ENCODE measurements around the gene MEST.
A peak's percentile ranks its signal among the peaks of the same experiment; 100 is the strongest.
"Not testable (repeated sequence)": the region's sequence is repeated elsewhere in the genome, so short reads cannot be mapped to it uniquely, and the experiment has no call there.

MEST gene

GRCh38 chr7:130512038-130512437 lies 20.2 kb downstream of the MEST start:
- H3K4me3 ChIP-seq (ENCODE audit: low read length); DNase-seq (ENCODE audit: low read depth, low spot score): not testable (repeated sequence)

GRCh38 chr7:130513447-130513846 lies 21.6 kb downstream of the MEST start:
- no peak for DNase-seq (ENCODE audit: low read depth, low spot score)
- H3K4me3 ChIP-seq (ENCODE audit: low read length): no peak overlapping the region

GRCh38 chr7:130515315-130516040 lies 23.6 kb downstream of the MEST start:
- DNase-seq (ENCODE audit: low read depth, low spot score): peak; percentile 56
- H3K4me3 ChIP-seq (ENCODE audit: low read length): no peak overlapping the region

DNA sequence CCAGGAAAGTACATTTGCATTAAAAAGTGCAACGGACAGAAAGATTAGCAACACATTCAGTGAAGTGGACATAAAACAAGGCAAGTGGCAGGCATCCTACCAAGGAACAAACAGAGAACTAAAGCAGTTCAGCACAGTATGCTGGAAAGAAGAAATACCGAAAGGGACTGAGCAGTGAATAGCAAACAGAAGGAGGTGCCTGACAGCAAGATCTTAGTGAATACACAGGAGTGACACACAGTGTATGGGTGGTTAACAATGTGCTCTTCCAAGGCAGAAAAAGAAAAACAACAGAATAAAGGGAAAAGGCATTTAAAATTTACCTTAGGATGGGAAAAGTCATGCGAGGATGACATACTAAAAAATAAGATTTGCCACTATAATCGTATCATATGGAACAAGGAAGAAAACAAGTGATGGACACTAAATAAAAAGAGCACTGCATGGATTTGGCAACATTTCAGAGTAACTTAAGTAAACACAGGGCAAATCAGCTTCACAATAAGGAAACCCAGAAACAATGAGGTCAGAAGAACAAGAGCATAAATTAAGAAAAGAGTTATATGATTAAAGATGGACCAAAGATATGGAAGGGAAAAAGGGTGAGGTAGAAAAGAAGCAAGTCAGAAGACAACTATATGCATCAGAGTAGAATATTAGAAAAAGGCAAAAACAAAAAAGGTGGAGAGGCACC lies 29.5 kb downstream of the MEST start:
- no peak overlapping the region for H3K4me3 ChIP-seq (ENCODE audit: low read length)
- DNase-seq (ENCODE audit: low read depth, low spot score): no peak

DNA sequence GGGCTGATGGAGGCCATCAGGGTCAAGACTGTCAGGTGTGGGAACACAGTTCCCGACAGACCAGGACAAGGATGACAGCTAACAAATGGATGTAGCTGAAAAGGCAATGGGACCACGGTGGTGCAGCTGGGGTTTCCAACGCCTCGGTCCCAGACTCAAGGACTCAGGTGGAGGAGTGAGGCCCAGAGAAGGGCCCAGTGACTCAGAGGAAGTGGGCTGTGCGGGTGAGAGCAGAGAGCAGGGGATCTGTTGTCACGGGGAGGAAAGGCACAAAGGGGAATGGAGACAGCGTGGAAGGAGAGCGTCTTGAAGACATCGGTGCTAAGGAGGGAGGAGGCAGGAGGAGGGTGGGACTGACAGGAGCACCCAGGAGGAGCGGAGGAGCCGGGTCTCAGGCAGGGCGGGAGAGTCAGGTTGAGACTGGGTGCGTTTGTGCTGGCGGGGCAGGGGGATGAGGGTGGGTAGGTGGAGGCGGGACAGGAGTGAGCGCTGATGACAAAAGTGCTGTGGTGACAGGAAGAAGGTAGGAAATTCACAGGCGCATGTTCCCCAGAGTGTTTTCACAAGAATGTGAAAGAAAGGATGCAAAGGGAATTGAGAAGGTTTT lies 31.7 kb downstream of the MEST start:
- not testable (repeated sequence) for DNase-seq (ENCODE audit: low read depth, low spot score); H3K4me3 ChIP-seq (ENCODE audit: low read length)

DNA sequence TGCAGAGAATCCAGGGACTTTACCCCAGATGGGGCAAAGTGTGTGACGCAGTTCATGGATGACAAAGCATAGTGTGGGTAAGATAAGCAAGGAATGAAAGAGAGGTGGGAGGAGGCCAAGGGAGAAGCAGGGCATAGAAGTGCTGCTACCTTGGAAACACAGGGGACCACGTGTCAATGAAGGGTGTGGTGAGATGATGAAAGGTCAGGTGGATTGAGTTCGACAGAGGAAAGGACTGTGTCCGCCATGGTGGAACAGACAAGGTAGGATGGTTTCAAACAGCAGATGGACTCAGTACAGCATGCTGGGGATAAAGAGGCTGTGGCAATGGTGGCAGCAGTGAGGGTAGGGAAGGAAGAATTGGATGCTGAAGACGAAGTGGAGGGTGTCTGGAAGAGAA lies 32.7 kb downstream of the MEST start:
- DNase-seq (ENCODE audit: low read depth, low spot score): no peak
- no peak overlapping the region for H3K4me3 ChIP-seq (ENCODE audit: low read length)

DNA sequence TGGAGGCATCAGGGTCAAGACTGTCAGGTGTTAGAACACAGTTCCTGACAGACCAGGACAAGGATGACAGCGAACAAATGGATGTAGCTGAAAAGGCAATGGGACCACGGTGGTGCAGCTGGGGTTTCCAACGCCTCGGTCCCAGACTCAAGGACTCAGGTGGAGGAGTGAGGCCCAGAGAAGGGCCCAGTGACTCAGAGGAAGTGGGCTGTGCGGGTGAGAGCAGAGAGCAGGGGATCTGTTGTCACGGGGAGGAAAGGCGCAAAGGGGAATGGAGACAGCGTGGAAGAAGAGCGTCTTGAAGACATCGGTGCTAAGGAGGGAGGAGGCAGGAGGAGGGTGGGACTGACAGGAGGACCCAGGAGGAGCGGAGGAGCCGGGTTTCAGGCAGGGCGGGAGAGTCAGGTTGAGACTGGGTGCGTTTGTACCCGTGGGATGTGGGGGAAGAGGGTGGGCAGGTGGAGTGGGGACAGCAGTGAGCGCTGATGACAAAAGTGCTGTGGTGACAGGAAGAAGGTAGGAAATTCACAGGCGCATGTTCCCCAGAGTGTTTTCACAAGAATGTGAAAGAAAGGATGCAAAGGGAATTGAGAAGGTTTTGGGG lies 36.0 kb downstream of the MEST start:
- H3K4me3 ChIP-seq (ENCODE audit: low read length): not testable (repeated sequence)
- DNase-seq (ENCODE audit: low read depth, low spot score): peak; percentile 24

GRCh38 chr7:130529417-130529816 lies 37.5 kb downstream of the MEST start:
- no peak overlapping the region for H3K4me3 ChIP-seq (ENCODE audit: low read length)
- no peak for DNase-seq (ENCODE audit: low read depth, low spot score)

DNA sequence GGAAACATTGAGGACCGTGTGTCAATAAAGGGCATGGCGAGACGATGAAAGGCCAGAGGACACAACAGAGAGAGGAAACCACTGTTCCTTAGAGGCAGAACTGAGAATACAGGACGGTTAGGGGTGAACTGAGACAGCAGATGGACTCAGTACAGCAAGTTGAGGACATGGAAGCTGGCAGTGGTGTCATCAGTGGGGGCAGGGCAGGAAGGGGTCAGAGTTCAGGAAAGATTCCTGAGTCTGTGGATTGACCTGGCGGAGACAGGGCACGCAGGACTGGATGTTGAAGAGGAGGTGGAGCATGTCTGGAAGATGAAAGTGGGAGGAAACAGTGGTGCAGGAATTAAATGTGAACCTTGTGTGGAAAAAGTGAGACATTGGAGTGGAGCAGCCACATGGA lies 46.0 kb downstream of the MEST start:
- H3K4me3 ChIP-seq (ENCODE audit: low read length); DNase-seq (ENCODE audit: low read depth, low spot score): not testable (repeated sequence)

- not testable (repeated sequence) for DNase-seq (ENCODE audit: low read depth, low spot score); H3K4me3 ChIP-seq (ENCODE audit: low read length)
Observed at GRCh38 chr7:130541287-130541686, 49.4 kb downstream of the MEST start.

- not testable (repeated sequence) for DNase-seq (ENCODE audit: low read depth, low spot score); H3K4me3 ChIP-seq (ENCODE audit: low read length)
Observed at GRCh38 chr7:130542297-130542696, 50.4 kb downstream of the MEST start.

DNA sequence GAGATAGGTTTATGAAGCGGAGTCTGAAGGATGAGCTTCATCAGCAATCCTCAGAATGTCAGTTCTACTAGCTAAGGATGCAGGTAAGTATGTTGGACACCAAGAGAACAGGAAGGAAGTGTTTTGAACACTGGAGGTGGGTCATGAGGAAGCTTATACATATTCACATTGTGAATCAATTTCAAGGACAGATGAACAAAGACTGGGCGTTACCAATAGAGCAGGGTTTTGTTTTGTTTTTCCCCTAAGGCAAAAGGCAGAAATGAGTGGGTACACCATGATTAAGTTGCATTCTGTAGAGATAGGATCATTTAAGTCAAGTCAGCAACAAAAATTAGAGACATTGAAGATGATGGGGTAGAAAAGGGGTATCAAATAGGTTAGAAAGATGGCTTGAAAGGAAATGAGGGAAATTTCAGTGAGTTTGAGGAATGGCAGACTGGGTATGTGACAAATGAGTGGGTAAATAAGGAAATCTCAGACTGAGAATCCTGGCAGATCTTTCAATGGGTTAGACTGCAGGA lies 51.7 kb downstream of the MEST start:
- no peak overlapping the region for H3K4me3 ChIP-seq (ENCODE audit: low read length)
- DNase-seq (ENCODE audit: low read depth, low spot score): no peak

GRCh38 chr7:130544356-130544755 lies 52.5 kb downstream of the MEST start:
- no peak for DNase-seq (ENCODE audit: low read depth, low spot score)
- H3K4me3 ChIP-seq (ENCODE audit: low read length): no peak overlapping the region

DNA sequence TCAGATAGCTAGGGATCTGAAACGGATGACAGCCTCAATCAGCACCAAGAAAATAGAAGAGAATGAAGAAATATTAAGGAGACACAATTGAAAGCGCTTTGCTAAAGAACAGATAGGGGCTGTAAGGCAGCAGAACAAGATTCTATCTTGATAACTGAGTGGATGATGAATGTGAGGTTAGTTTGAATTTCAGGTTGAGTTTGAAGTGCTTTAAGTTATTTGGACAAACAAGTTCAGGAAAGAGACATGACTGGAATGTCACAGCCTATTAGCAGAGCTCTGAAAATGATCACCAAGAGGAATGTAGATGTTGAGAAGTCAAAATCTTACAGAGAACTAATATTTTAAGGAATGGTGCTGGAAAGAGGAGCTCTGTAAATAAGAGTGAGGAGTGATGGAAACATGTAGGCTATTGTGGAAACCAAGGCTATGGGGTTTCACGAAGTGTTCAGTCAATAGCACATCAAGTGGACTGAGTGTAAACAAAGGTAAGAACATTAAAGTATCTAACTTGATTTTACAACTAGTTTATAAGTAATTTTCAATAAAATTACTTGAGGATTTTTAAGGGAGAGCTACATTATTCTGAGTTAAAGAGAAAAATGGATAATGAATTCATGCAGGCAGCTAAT lies 61.6 kb downstream of the MEST start:
- no peak overlapping the region for H3K4me3 ChIP-seq (ENCODE audit: low read length)
- no peak for DNase-seq (ENCODE audit: low read depth, low spot score)

DNA sequence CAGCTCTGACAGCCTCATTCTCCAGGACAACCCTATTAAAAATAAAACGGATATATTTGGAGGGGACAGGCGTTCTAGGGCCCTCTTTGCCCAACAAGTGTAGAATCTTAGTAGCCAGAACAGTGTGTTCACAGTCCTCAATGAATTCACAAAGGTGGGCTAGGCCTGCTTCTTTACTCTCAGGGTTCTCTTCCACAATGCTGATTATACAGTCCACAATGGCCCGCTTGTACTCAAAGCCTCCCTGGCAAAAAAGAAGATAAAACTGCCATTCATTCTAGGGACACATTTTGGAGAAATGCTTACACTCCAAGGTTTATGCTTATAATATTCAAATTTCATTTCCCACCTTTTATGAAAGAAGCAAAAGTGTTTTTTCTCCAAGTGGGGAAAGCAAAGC lies 62.6 kb downstream of the MEST start:
- H3K4me3 ChIP-seq (ENCODE audit: low read length): no peak overlapping the region
- DNase-seq (ENCODE audit: low read depth, low spot score): no peak

All from Jurkat, Clone E6-1 (cell line).